GM21526 (cell line): ENCODE results near the gene NMT1.
"Not testable (repeated sequence)": the region's sequence is repeated elsewhere in the genome, so short reads cannot be mapped to it uniquely, and the experiment has no call there.

ENCODE experiments used
- ATAC-seq: cut with Tn5 transposase; IDR thresholded peaks from one replicate; pipeline ENCODE4 v1.9.1; 2021; ENCODE audit warnings: moderate library complexity; ENCODE audit not compliant: unreplicated experiment, low FRiP score

NMT1 gene

GRCh38 chr17:45035848-45036247 lies 25.3 kb upstream of the NMT1 start:
- ATAC-seq, result no peak

- no peak for ATAC-seq
These were observed 24.4 kb upstream of the NMT1 start for GRCh38 chr17:45036691-45037090.

GRCh38 chr17:45038728-45039634 lies 22.1 kb upstream of the NMT1 start:
- no peak for ATAC-seq

- ATAC-seq, result no peak
These were observed 20.7 kb upstream of the NMT1 start for GRCh38 chr17:45040459-45040858.

- no peak for ATAC-seq
These were observed 18.6 kb upstream of the NMT1 start for GRCh38 chr17:45042346-45043120.

GRCh38 chr17:45043813-45044540 lies 17.1 kb upstream of the NMT1 start:
- no peak for ATAC-seq

- no peak for ATAC-seq
These were observed 14.5 kb upstream of the NMT1 start for GRCh38 chr17:45046537-45047125.

- ATAC-seq, result no peak
These were observed 12.1 kb upstream of the NMT1 start for GRCh38 chr17:45048795-45049563.

GRCh38 chr17:45050481-45051059 lies 10.5 kb upstream of the NMT1 start:
- ATAC-seq, result no peak

- ATAC-seq, result peak; percentile 78
These were observed 9.9 kb upstream of the NMT1 start, which contains the start of gene DCAKD for GRCh38 chr17:45051060-45051719. DCAKD (minus strand) TSS chr17:45051632; CDS start chr17:45034885, 16,747 bp downstream.

- not testable (repeated sequence) for ATAC-seq
These were observed 9.4 kb upstream of the NMT1 start for GRCh38 chr17:45051720-45052051.

GRCh38 chr17:45052052-45052772 lies 8.9 kb upstream of the NMT1 start:
- no peak for ATAC-seq

GRCh38 chr17:45060382-45060796 lies 728 bp upstream of the NMT1 start:
- no peak for ATAC-seq

- ATAC-seq, result no peak
These were observed 589 bp downstream of the NMT1 start for GRCh38 chr17:45061606-45062205.

GRCh38 chr17:45063198-45063597 lies 2.1 kb downstream of the NMT1 start:
- ATAC-seq, result no peak

GRCh38 chr17:45067637-45068036 lies 6.5 kb downstream of the NMT1 start:
- ATAC-seq, result no peak

GRCh38 chr17:45070001-45070400 lies 8.9 kb downstream of the NMT1 start:
- no peak for ATAC-seq

GRCh38 chr17:45070809-45071208 lies 9.7 kb downstream of the NMT1 start:
- ATAC-seq, result no peak
